Spleen (tissue), 7 donors: ENCODE measurements around the gene SLC35F1.

ENCODE experiments used
- CTCF ChIP-seq, 11 experiments: fragments of 200-600 bp in 7 of 11; fragments of 450-650 bp in 4 of 11; sonication (generic) in 4 of 11; IDR thresholded peaks in 8 of 11; conservative IDR thresholded peaks in 3 of 11; 1 replicate in 7 of 11; 2 replicates in 4 of 11; pipeline versions ENCODE4 v1.4.0 to v1.8.0; 2016 to 2021; ENCODE audit warnings: antibody characterized with exemption in 11 of 11, inconsistent platforms in 4 of 11, mild to moderate bottlenecking in 1 of 11
- POLR2A ChIP-seq, 3 donors: fragments of 450-650 bp; IDR thresholded peaks; one replicate each; pipeline ENCODE4 v1.5.1; 2017; ENCODE audit warnings: antibody characterized with exemption in 3 of 3, mild to moderate bottlenecking in 1 of 3
- donor health status: DM: no; HTN: no; CAD: no; lungs with moderate emphysema.
- donor health status: DM: no; HTN: no; CAD: no.
- donor health status: DM: no; HTN: no; CAD: no.

- TF ChIP-seq CTCF (IDR thresholded peaks at IDR 0.05 in 8 of 11, conservative IDR thresholded peaks at IDR 0.05 in 3 of 11) (no peak), POLR2A (IDR thresholded peaks at IDR 0.05) (no peak)
These were observed 1.4 kb downstream of the SLC35F1 start for GRCh38 chr6:117908246-117909068.
